Measurements from ENCODE around the gene TCF7L1.

DNA sequence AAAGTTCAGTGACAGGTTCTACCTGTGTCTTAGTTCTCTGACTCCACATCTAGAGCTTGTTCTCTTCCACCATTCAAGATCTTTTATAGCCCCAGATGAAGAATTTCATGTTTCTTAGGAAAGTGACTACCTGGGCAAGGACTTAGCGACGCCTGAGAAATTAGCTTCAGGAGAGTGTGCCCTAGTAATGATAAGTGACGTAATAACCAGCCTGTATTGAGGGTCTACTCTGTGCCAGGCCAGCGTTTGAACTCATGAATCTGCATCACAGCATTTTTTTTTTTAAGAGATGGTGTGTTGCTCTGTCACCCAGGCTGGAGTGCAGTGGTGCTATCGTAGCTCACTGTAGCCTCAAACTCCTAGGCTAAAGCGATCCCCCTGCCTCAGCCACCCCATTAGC is 51.8 kb downstream of the TCF7L1 start:
- TF ChIP-seq, protein P1, sequence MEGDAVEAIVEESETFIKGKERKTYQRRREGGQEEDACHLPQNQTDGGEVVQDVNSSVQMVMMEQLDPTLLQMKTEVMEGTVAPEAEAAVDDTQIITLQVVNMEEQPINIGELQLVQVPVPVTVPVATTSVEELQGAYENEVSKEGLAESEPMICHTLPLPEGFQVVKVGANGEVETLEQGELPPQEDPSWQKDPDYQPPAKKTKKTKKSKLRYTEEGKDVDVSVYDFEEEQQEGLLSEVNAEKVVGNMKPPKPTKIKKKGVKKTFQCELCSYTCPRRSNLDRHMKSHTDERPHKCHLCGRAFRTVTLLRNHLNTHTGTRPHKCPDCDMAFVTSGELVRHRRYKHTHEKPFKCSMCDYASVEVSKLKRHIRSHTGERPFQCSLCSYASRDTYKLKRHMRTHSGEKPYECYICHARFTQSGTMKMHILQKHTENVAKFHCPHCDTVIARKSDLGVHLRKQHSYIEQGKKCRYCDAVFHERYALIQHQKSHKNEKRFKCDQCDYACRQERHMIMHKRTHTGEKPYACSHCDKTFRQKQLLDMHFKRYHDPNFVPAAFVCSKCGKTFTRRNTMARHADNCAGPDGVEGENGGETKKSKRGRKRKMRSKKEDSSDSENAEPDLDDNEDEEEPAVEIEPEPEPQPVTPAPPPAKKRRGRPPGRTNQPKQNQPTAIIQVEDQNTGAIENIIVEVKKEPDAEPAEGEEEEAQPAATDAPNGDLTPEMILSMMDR (IDR thresholded peaks at IDR 0.05; ENCODE audit: low read depth, low read length, poor library complexity, severe bottlenecking): no peak
- no peak for TF ChIP-seq EZH2phosphoT487 (IDR thresholded peaks at IDR 0.05; ENCODE audit: borderline replicate concordance, low read length)
